Activated naive CD8-positive, alpha-beta T cell treated with anti-CD3 and anti-CD28 coated beads, Interleukin-2, amount 10 ng/mL, durations not matched to agents 7 days and 5 days (primary cell): ENCODE data around the gene UBR3. TPM values are rescaled to one million over a fixed set of nuclear protein-coding genes. Genes with fewer than 3 reads are reported as not detected.

ENCODE experiments used
- ATAC-seq: fragments of 150-1000 bp; cut with Tn5 transposase; one replicate; pipeline ENCODE4 v1.10.0; 2021; ENCODE audit warnings: low read depth, moderate library complexity
- POLR2A ChIA-PET: fragments of 350-600 bp; sonication (Branson Sonifier 250); formaldehyde crosslinking; loops from one replicate; lab custom pipeline; 2021; ENCODE audit warnings: antibody characterized with exemption; lab: Charles Lee
- DNase-seq: peaks from one replicate; pipeline ENCODE4 v3.0.0; 2021
- H3K27ac Mint-ChIP-seq: one replicate; pipeline ENCODE4 v1.8.0; 2022; ENCODE audit warnings: mild to moderate bottlenecking, mixed read lengths
- H3K27me3 Mint-ChIP-seq: one replicate; pipeline ENCODE4 v1.8.0; 2022; ENCODE audit warnings: mild to moderate bottlenecking, moderate library complexity, mixed read lengths
- H3K36me3 Mint-ChIP-seq: one replicate; pipeline ENCODE4 v1.8.0; 2021; ENCODE audit warnings: mild to moderate bottlenecking, mixed read lengths
- H3K4me1 Mint-ChIP-seq: one replicate; pipeline ENCODE4 v1.8.0; 2021; ENCODE audit warnings: mixed read lengths
- H3K4me3 Mint-ChIP-seq: one replicate; pipeline ENCODE4 v1.8.0; 2022; ENCODE audit warnings: mild to moderate bottlenecking, moderate library complexity, mixed read lengths
- H3K9me3 Mint-ChIP-seq: one replicate; pipeline ENCODE4 v1.8.0; 2021; ENCODE audit warnings: mixed read lengths
- total RNA-seq, 2 experiments: library from RNA; stranded (reverse); gene quantifications; one replicate each; pipeline ENCODE4 v1.2.3, GENCODE V29; 2021

Gene UBR3
- total RNA-seq, 2 experiments from 2014 or later = 23.8 to 26.7 TPM

DNA sequence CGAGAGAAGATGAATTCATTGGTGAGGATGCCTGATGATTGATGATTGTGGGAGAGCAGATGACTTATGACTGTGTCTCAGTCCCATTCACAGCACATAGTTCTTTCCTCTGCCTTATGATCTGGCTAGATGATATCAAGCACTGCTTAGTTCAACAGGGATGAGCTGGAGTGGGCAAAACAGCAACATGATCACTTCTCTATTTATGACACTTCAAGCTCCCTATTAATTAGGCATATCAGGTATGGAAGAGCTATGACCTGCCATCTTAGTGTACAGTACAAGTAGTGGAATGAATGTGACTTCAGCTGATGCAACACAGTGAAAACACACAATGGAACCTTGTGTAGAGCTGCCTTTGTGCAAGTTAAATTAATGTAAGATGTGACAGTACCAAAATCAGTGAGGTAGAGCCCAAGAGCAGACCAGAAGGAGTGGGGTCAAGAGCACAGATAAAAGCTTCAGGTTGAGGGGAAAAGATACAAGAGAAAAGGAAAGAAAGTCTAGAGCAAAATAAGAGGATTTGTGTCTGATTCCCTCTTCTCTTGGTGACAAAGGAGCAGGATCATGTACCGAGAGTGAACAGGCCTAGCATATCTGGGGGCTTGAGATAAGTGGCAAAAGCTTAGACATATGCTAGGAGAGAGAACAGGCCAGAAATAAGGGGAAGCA lies 257.7 kb downstream of the UBR3 start:
- DNase-seq (no peak), ATAC-seq (no peak)
- H3K27me3 Mint-ChIP-seq = no peaks in the 10 kb centered on the region
- H3K4me3 Mint-ChIP-seq = no peak overlapping the region
- H3K36me3 Mint-ChIP-seq = peaks cover 4% of the 10 kb centered on the region
- H3K4me1 Mint-ChIP-seq = no peaks in the 10 kb centered on the region
- POLR2A ChIA-PET = no interaction called here
- no peak overlapping the region for H3K27ac Mint-ChIP-seq
- no peaks in the 10 kb centered on the region for H3K9me3 Mint-ChIP-seq

DNA sequence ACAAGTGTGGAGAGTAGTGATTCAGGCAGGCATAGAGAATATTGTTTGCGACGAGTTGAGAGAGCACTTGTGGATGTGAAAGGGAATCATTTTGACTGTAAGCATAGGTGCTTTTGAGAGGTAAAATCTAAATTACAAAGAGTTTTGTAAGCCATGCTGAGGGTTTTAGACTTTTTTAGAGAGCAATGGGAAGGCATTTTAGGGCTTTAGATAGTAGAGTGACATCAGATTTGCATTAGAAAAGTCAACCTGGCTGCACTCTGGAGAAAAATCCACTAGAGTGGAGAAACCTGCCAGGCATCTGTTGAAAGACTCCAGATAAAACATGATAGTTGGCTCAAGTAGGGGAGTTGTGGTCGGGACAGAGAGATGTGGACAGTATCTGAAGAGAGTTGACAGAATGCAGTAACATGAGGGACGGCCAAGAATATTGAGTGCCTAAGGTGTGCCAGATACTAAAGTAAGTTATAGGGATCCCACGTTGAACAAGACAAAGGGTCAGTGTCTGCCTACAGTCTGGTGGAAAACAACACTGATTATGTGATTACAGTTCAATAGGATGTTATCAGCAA lies 258.9 kb downstream of the UBR3 start:
- no peak overlapping the region for H3K27ac Mint-ChIP-seq
- no peaks in the 10 kb centered on the region for H3K27me3 Mint-ChIP-seq
- H3K9me3 Mint-ChIP-seq = no peaks in the 10 kb centered on the region
- DNase-seq = no peak
- no peak overlapping the region for H3K4me3 Mint-ChIP-seq
- H3K4me1 Mint-ChIP-seq = no peaks in the 10 kb centered on the region
- peaks cover 4% of the 10 kb centered on the region for H3K36me3 Mint-ChIP-seq
- POLR2A ChIA-PET = no interaction called here
- no peak for ATAC-seq

DNA sequence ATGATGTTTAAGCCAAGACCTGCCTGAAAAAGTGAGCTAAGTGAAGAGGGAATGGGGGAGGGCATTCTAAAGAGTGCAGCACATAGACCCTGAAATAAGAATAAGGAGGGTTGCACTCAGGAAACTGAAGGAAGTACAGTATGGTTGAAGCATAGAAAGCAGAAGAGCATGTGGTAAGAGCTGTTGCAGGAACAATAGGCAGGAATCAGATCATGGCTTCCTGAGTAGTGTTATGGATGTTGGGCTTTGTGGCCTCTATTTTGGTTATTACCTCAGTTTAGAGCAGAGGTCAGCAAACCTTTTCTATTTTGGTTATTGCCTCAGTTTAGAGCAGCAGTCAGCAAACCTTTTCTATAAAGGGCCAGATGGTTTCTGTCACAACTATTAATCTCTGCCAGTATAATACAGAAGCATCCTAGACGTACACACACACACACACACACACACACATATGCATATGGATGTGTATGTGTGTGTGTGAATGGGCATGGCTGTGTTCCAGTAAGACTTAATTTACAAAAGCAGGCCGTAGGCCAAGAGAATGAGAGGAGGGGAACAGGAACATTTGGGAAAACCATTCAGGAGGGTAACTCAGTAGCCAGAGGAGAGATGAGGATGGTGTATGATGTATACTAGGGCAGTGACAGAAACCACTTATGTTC lies 259.6 kb downstream of the UBR3 start:
- no peak overlapping the region for H3K27ac Mint-ChIP-seq
- no peaks in the 10 kb centered on the region for H3K4me1 Mint-ChIP-seq
- H3K4me3 Mint-ChIP-seq = no peak overlapping the region
- H3K9me3 Mint-ChIP-seq = no peaks in the 10 kb centered on the region
- POLR2A ChIA-PET = no interaction called here
- peaks cover 2% of the 10 kb centered on the region for H3K36me3 Mint-ChIP-seq
- H3K27me3 Mint-ChIP-seq = peaks cover under 1% of the 10 kb centered on the region
- ATAC-seq = no peak
- DNase-seq = no peak

DNA sequence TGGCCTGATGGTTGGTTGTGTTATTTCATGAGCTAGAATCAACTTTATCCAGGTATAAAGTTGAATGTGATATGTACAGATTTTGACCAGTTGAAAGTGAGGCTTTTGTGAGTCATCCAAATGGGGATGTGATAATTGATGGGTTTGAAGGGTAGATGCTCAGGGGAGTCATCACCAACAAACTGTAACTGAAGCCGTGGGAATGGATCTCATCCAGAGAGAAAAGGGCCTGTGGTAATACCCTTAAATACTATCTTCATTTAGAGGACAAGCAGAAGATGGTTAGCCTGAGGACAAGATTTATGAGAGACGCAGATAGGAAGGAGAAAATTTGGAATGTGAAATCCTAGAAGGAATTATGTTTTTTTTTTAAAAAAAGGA lies 260.1 kb downstream of the UBR3 start:
- Mint-ChIP-seq H3K27me3 (peaks cover 3% of the 10 kb centered on the region), H3K36me3 (no peaks in the 10 kb centered on the region), H3K9me3 (no peaks in the 10 kb centered on the region), H3K4me1 (no peaks in the 10 kb centered on the region), H3K4me3 (no peak overlapping the region), H3K27ac (no peak overlapping the region)
- POLR2A ChIA-PET = no interaction called here
- DNase-seq = no peak
- ATAC-seq = no peak

DNA sequence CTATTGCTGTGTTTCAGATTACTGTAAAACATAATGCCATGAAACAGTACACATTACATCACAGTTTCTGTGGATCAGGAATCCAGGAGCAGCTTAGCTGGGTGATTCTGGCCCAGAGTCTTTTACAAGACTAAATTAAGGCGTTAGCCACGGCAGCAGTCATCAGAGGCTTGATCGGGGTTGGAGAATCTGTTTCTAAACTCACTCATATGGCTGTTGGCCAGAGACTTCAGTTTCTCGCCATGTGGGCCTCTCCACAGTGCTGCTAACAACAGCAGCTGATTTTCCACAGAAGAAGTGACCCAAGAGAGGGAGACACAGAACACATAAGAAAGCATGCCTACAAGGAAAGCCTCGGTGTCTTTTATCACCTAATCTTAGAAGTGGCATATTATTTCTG lies 261.5 kb downstream of the UBR3 start:
- Mint-ChIP-seq H3K36me3 (no peaks in the 10 kb centered on the region), H3K4me3 (no peak overlapping the region), H3K27ac (no peak overlapping the region), H3K27me3 (peaks cover 3% of the 10 kb centered on the region), H3K9me3 (no peaks in the 10 kb centered on the region), H3K4me1 (no peaks in the 10 kb centered on the region)
- POLR2A ChIA-PET = no interaction called here
- no peak for DNase-seq
- ATAC-seq = no peak

DNA sequence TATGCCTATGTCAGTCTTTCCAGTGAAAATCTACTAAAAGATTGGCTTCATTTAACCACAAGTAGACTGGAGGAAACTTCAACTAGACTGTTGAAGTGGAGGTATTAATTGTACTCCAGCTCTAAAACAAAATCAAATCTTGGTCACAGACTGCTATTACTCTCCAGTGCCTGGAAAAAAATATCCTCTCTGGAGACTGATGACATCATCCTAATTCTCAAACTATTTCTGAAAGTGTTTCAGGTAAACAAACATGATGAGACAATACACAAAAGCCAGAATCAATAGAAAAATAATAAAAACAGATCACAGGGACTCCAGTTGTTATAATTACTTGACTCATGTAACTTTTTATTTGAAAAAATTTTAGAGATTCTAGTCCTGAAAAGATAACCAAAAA lies 263.0 kb downstream of the UBR3 start:
- Mint-ChIP-seq H3K27me3 (peaks cover 3% of the 10 kb centered on the region), H3K27ac (no peak overlapping the region), H3K4me1 (no peaks in the 10 kb centered on the region), H3K9me3 (no peaks in the 10 kb centered on the region), H3K4me3 (no peak overlapping the region), H3K36me3 (no peaks in the 10 kb centered on the region)
- ATAC-seq = no peak
- POLR2A ChIA-PET = no interaction called here
- DNase-seq = no peak

DNA sequence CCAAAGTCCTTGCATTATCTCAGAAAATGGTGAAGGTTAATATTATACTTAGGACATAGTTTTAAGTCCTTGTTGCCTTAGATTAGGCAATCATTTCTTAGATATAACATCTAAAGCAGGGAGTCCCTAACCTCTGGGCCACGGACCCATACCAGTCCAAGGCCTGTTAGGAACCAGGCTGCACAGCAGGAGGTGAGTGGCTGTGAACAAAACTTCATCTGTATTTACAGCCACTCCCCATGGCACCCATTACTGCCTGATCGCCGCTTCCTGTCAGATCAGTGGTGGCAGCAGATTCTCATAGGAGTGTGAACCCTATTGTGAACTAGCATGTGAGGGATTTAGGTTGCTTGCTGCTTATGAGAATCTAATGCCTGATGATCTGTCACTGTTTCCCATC lies 264.2 kb downstream of the UBR3 start:
- Mint-ChIP-seq H3K36me3 (no peaks in the 10 kb centered on the region), H3K27ac (no peak overlapping the region), H3K4me1 (no peaks in the 10 kb centered on the region), H3K27me3 (peaks cover 3% of the 10 kb centered on the region), H3K9me3 (no peaks in the 10 kb centered on the region), H3K4me3 (no peak overlapping the region)
- ATAC-seq (no peak), DNase-seq (no peak)
- POLR2A ChIA-PET = no interaction called here

DNA sequence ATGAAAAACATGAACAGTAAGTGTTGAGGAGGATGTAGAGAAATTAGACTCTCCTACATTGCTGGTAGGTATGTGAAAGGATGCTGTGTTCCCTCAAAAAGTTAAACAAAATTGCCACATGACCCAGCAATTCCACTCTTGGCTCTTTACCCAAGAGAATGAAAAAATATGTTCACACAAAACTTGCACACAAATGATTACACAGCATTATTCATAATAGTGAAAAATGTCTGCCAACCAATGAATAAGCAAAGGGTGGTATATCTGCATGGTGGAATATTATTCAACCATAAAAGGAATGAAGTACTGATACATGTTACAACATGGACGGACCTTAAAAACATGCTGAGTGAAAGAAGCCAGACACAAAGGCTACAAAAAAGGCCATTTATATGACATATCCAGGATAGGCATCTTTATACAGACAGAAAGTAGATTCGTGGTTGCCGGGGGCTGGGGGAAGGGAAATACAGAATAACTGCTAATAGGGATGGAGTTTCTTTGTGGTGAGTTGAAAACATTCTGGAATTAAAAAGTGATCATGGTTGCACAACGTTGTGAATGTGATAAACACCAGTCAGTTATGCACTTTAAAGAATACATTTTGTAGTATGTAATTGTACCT lies 265.3 kb downstream of the UBR3 start:
- no peak for ATAC-seq
- POLR2A ChIA-PET = no interaction called here
- H3K27ac Mint-ChIP-seq = no peak overlapping the region

DNA sequence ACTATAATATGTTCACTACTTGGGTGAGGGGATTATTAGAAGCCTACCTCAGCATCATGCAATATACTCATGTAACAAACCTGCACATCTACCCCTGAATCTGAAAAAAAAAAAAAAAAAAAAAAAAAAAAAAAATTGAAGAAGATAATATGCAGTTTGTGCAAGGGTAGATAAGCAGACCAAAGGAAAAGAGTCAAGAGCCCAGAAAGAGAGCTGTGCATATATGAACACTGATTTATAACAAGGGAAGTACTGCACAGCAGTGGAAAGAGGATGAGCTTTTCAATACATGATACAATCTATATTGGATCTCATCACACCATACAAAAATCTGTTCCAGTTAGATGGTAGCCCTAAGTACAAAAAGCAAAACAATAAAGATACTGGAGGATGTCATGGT lies 268.1 kb downstream of the UBR3 start:
- Mint-ChIP-seq H3K4me1 (no peaks in the 10 kb centered on the region), H3K4me3 (no peak overlapping the region), H3K9me3 (no peaks in the 10 kb centered on the region), H3K27ac (no peak overlapping the region), H3K36me3 (no peaks in the 10 kb centered on the region), H3K27me3 (peaks cover 16% of the 10 kb centered on the region)
- ATAC-seq (no peak), DNase-seq (no peak)
- POLR2A ChIA-PET = no interaction called here

More for the DNA sequence above, 265.3 kb downstream of the UBR3 start:
- no peak overlapping the region for H3K4me3 Mint-ChIP-seq
- no peaks in the 10 kb centered on the region for H3K9me3 Mint-ChIP-seq
- H3K36me3 Mint-ChIP-seq = no peaks in the 10 kb centered on the region
- peaks cover 10% of the 10 kb centered on the region for H3K27me3 Mint-ChIP-seq
- no peak for DNase-seq
- no peaks in the 10 kb centered on the region for H3K4me1 Mint-ChIP-seq

DNA sequence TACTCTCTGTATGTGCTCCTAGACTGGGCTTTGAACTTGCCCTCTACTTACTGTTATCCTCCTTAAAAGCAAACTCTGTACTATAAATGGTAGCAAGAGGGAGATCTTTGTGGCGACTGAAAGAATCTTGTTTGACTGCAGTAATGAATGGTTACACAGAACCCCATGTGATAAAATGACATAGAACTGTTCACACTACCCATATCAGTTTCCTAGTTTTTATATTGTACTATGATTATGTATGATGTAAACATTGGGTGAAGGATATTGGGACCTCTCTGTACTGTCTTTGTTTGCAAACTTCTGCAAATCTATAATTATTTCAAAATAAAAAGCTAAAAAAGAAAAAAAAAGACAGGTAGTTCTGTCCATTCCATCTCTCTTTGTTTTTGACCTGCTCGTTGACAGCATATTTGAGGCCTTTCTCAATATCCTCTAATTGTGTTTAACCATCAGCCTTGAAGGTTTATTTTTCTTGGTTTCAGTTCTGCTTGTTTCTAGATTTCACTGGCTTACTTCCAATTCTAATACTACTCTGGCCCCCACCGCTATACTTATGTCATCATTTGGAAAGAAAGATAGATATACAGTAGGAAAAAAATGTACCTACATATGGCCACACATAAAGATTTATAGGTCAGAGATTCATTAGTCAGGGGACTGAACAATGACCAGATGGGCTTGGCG lies 271.5 kb downstream of the UBR3 start:
- Mint-ChIP-seq H3K27me3 (peaks cover 17% of the 10 kb centered on the region), H3K36me3 (no peaks in the 10 kb centered on the region), H3K9me3 (no peaks in the 10 kb centered on the region), H3K4me1 (no peaks in the 10 kb centered on the region), H3K4me3 (no peak overlapping the region), H3K27ac (no peak overlapping the region)
- POLR2A ChIA-PET = no interaction called here
- ATAC-seq (no peak), DNase-seq (no peak)

DNA sequence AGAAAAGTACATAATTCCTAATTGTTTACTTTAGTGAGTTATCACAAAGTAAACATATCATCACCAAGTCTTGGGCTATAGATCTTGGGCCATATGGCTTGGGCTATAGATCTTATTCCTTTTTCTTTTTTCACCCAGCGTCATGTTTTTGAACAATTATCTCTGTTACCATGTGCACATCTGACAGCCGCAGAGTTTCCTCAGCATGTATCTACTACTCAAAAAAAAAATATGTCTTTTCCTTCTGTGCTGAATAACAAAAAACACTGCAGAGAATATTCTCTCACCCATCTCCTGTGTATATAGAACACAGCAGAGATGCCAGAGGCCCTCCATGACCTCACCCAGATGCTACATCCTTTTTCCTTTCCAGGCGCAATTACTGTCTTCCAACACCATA lies 274.5 kb downstream of the UBR3 start:
- no peak overlapping the region for H3K4me3 Mint-ChIP-seq
- no peaks in the 10 kb centered on the region for H3K4me1 Mint-ChIP-seq
- H3K27me3 Mint-ChIP-seq = peaks cover 17% of the 10 kb centered on the region
- H3K9me3 Mint-ChIP-seq = no peaks in the 10 kb centered on the region
- no peak overlapping the region for H3K27ac Mint-ChIP-seq
- DNase-seq (no peak), ATAC-seq (no peak)
- POLR2A ChIA-PET = no interaction called here
- no peaks in the 10 kb centered on the region for H3K36me3 Mint-ChIP-seq

DNA sequence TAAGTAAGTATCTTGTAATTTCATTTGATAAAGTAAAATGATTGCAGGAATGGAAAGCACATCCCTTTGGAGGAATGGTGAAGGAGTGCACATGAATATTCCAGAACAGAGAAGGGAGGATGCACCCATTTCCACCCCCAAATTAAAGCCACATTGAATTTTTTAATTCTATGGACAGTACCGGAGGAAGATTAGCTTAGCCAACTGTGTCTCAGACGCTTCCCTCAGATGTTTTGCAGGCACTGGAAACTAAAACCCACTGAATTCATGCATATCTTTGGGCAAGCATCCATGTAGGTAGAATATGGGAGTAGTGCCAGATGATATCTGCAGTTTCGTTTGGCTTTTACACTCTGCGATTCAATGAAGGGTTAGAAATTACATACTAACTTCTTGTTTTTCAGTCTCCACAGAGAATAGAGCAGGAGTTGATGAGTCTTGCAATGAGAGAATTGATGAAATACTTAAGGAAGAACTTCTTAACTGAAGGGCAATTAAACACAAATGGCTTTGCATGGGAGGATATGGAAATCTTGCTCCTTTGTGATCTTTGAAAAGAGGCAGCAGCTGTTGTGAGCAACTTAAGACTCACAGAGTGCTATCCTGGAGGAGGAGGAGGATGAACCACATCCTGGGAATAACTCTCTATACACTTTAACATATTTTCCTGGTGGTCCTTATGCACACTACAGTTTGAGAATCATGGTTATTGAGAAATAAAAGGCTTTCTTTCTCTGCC lies 279.0 kb downstream of the UBR3 start:
- Mint-ChIP-seq H3K9me3 (no peaks in the 10 kb centered on the region), H3K27me3 (peaks cover 7% of the 10 kb centered on the region), H3K4me3 (no peak overlapping the region), H3K27ac (no peak overlapping the region), H3K4me1 (no peaks in the 10 kb centered on the region), H3K36me3 (no peaks in the 10 kb centered on the region)
- POLR2A ChIA-PET = no interaction called here
- DNase-seq (no peak), ATAC-seq (no peak)
